Measurements from ENCODE around the gene CHRNE.

The CHRNE gene

GRCh38 chr17:4903051-4903818 lies at the start of gene CHRNE:
Gene CHRNE (minus strand): TSS chr17:4903098. CDS start chr17:4903063, 35 bp downstream.
- peak; percentile 71 for DNase-seq (ENCODE audit: low spot score)

GRCh38 chr17:4951486-4951885 lies 48.6 kb upstream of the CHRNE start:
- no peak for DNase-seq (ENCODE audit: low spot score)

- no peak for DNase-seq (ENCODE audit: low spot score)
Observed at GRCh38 chr17:4950746-4951204, 47.9 kb upstream of the CHRNE start, which contains the start of gene ENO3. Gene ENO3 (plus strand): TSS chr17:4951119. CDS start chr17:4951830, 711 bp downstream.

- no peak for DNase-seq (ENCODE audit: low spot score)
Observed at GRCh38 chr17:4950075-4950745, 47.3 kb upstream of the CHRNE start.

- DNase-seq (ENCODE audit: low spot score): peak; percentile 84
Observed at GRCh38 chr17:4949321-4950074, 46.6 kb upstream of the CHRNE start.

GRCh38 chr17:4948931-4949320 lies 46.0 kb upstream of the CHRNE start:
- DNase-seq (ENCODE audit: low spot score): peak; percentile 98

- DNase-seq (ENCODE audit: low spot score): peak; percentile 94
Observed at GRCh38 chr17:4948166-4948930, 45.5 kb upstream of the CHRNE start, which contains the start of gene PFN1. Gene PFN1 (minus strand): TSS chr17:4948530. CDS start chr17:4948394, 136 bp downstream.

GRCh38 chr17:4947411-4948165 lies 44.7 kb upstream of the CHRNE start:
- peak; percentile 78 for DNase-seq (ENCODE audit: low spot score)

GRCh38 chr17:4947010-4947410 lies 44.1 kb upstream of the CHRNE start:
- no peak for DNase-seq (ENCODE audit: low spot score)

- DNase-seq (ENCODE audit: low spot score): no peak
Observed at GRCh38 chr17:4946312-4946976, 43.5 kb upstream of the CHRNE start.

- DNase-seq (ENCODE audit: low spot score): no peak
Observed at GRCh38 chr17:4945944-4946280, 43.0 kb upstream of the CHRNE start.

GRCh38 chr17:4945176-4945943 lies 42.5 kb upstream of the CHRNE start:
- peak; percentile 92 for DNase-seq (ENCODE audit: low spot score)

GRCh38 chr17:4944554-4945175 lies 41.8 kb upstream of the CHRNE start:
- no peak for DNase-seq (ENCODE audit: low spot score)

GRCh38 chr17:4944163-4944553 lies 41.3 kb upstream of the CHRNE start:
- DNase-seq (ENCODE audit: low spot score): no peak

GRCh38 chr17:4942760-4943508 lies 40.0 kb upstream of the CHRNE start:
- DNase-seq (ENCODE audit: low spot score): no peak

GRCh38 chr17:4941319-4941610 lies 38.4 kb upstream of the CHRNE start:
- DNase-seq (ENCODE audit: low spot score): no peak

GRCh38 chr17:4940555-4941318 lies 37.8 kb upstream of the CHRNE start:
- peak; percentile 82 for DNase-seq (ENCODE audit: low spot score)

Data from GM03348 (cell line).